22Rv1 (cell line): ENCODE data around the gene TANK.

ENCODE experiments used
- ZFX ChIP-seq: fragments of 450-650 bp; IDR thresholded peaks from 2 replicates; pipeline ENCODE4 v1.6.1; 2017; ENCODE audit warnings: antibody characterized with exemption, borderline replicate concordance
- TF ChIP-seq, protein P1 (sequence below): fragments of 450-650 bp; IDR thresholded peaks from 2 replicates; pipeline ENCODE4 v1.5.1; 2017; ENCODE audit warnings: mild to moderate bottlenecking

DNA sequence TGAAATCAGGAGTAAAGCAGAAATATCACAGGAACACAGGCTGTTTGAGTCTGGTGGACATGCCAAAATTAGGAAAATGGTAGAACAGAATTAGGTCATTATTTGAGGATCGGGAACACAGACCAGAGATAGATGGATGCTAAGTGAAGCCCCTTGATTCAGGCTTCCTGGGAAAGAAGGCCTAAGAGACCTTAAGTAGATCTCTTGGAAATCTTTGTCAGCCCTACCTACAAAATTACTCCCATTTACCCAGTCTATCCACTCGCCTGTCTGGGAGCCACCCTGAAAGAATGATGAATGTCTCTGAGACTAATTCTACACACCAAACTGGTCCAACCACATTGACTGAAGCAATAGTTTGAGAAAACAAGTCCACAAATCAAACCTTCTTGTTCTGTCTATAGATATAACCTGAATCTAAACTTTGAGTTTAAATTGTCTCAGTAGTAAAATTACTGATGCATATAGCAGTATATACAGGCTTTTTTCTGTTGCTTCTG, 36.6 kb upstream of the TANK start:
- TF ChIP-seq, protein P1, sequence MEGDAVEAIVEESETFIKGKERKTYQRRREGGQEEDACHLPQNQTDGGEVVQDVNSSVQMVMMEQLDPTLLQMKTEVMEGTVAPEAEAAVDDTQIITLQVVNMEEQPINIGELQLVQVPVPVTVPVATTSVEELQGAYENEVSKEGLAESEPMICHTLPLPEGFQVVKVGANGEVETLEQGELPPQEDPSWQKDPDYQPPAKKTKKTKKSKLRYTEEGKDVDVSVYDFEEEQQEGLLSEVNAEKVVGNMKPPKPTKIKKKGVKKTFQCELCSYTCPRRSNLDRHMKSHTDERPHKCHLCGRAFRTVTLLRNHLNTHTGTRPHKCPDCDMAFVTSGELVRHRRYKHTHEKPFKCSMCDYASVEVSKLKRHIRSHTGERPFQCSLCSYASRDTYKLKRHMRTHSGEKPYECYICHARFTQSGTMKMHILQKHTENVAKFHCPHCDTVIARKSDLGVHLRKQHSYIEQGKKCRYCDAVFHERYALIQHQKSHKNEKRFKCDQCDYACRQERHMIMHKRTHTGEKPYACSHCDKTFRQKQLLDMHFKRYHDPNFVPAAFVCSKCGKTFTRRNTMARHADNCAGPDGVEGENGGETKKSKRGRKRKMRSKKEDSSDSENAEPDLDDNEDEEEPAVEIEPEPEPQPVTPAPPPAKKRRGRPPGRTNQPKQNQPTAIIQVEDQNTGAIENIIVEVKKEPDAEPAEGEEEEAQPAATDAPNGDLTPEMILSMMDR = no peak
- TF ChIP-seq ZFX = no peak
